Urothelium cell line (cell line): ENCODE results near the gene HS2ST1.
"Not testable (repeated sequence)": the region's sequence is repeated elsewhere in the genome, so short reads cannot be mapped to it uniquely, and the experiment has no call there.

Source experiments
- DNase-seq: peaks from one replicate; pipeline ENCODE4 v3.0.0; 2011; ENCODE audit warnings: low spot score, mixed read lengths
- FAIRE-seq: peaks from 2 replicates; lab custom pipeline; 2011; peaks lifted over from hg19 to GRCh38; lab: Jason Lieb, UNC

Gene HS2ST1

GRCh38 chr1:87000460-87000859 lies 86.0 kb downstream of the HS2ST1 start:
- FAIRE-seq (no peak), DNase-seq (no peak)

- FAIRE-seq (no peak), DNase-seq (no peak)
These were observed 90.4 kb downstream of the HS2ST1 start for GRCh38 chr1:87004857-87005256.

- no peak for FAIRE-seq
- no peak for DNase-seq
These were observed 92.9 kb downstream of the HS2ST1 start for GRCh38 chr1:87007323-87007722.

DNA sequence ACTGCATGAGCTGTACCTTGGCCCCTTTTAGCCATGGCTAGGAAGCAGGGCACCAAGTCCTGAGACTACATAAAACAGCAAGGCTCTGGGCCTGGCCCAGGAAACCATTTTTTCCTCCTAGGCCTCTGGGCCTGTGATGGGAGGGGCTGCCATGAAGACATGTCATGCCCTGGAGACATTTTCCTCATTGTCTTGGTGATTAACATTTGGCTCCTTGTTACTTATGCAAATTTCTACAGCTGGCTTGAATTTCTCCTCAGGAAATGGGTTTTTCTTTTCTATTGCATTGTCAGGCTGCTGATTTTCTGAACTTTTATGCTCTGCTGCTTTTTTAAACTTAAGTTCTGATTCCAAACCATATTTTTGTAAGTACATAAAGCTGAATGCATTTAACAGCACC lies 99.0 kb downstream of the HS2ST1 start:
- not testable (repeated sequence) for FAIRE-seq, DNase-seq

DNA sequence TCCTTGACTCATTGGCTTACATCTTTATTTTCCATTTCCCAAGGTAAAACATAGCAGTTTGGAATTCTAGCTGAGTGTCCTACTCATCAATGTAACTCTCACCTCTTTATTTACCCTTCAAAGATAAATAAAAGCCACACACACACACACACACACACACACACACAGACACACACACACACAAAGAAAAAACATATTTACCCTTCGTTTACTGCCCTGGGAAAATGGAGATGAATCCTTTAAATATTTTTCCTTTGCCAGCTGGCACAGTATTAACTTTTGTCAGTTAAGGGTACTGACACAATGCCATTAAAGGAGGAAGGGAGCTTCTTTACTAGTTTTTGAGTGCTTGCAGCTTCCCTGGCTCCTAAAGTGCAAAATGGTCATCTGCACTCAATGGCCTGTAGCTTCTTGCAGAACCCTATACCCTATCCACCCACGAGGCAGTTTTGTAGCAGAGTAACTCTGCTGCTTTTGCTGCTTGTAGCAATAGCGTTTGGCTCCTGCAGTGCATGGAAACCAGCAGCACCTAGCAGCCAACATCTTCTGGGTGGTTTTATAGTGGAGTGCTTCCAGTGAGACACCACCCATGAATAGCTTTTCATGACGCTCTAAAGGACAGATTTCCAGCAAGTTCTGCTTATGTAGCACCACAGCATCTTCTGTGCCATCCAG lies 103.7 kb downstream of the HS2ST1 start:
- FAIRE-seq: no peak
- DNase-seq: no peak

DNA sequence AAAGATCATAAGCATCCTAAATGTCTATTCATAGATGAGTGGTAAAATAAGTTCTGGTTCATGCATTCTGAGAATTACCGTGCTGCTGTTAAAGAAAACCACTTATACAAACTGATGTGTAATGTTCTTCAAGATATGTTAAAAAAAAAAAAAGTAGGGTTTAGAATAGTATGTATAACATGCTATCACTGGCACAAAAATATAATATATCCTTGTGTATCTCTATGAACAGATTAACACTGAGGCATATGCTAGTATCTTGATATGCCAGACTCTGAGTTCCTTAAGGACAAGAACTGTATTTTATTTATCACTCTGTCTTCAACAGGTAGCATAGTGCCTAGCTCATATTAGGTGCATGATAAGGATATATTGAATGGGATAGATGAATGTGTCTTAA lies 108.9 kb downstream of the HS2ST1 start:
- FAIRE-seq: no peak
- no peak for DNase-seq

- peak; percentile 20 for DNase-seq
These were observed 110.6 kb downstream of the HS2ST1 start for GRCh38 chr1:87024936-87025540.

DNA sequence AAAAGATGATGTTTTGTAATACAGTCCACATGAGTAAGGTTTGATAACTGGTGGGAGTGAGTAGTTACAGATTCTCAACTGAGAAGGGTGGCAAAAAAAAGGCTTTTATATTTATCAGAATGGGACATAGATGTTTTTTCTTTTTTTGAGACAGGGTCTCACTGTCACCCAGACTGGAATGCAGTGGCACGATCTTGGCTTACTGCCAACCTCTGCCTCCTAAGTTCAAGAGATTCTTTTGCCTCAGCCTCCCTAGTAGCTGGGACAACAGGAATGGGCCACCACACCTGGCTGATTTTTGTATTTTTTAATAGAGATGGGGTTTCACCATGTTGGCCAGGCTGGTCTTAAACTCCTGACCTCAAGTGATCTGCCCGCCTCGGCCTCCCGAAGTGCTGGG lies 113.1 kb downstream of the HS2ST1 start:
- not testable (repeated sequence) for FAIRE-seq, DNase-seq

More at GRCh38 chr1:87024936-87025540, 110.6 kb downstream of the HS2ST1 start:
- FAIRE-seq: no peak

DNA sequence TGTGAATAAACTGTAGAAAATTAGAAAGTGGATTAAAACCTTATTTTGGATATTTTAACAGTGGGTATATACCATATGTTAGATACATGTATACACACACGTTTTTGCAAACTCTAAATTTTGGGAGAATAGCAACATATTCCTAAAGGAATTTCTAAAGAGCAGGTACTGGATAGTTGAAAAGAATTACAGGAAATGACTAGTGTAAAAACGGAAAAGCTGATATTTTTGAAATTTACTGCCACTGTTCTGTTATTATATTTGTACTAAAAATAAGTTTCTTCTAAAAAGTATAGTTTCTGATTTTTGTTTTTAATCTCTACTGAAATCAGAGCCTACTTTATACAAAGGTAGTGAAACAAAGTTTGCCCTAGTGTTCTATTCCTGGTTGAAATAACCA lies 114.1 kb downstream of the HS2ST1 start:
- DNase-seq (no peak), FAIRE-seq (no peak)

DNA sequence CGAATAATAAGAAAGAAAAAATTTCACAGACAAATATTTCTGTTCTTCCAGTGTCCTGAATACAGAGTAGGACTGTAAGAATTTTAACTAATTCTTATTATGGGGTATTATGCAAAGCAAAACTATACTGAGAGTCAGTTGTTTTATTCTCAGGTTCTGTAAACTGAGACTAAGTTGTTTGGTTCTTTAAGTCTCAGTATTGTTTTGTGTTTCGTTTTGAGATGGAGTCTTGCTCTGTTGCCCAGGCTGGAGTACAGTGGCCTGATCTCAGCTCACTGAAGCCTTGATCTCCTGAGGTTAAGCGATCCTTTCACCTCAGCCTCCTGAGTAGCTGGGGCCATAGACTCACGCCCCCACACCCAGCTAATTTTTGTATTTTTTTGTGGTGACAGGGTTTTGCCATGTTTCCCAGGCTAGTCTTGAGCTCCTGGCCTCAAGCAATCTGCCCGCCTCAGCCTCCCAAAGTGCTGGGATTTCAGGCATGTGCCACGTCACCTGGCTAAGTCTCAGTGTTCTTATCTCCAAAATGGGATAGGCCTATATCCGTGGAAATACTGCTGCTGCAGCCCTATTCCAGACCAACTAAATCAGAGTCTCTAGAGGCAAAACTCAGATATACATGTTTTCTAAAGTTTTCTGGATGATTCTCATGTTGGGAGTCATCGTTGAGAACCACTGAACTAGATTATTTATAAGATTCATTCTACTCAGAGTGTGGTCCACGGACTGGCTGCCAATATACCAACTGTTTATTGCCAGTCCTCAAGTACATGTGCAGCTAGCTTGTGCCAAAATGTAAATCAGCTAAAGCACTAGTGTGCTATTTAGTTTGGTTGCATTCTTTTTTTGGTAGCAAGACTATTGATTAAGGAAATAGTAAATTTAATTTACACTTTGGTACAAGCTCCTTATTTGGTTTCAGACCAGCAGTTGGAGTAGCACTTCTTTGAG lies 116.6 kb downstream of the HS2ST1 start:
- DNase-seq (no peak), FAIRE-seq (no peak)

DNA sequence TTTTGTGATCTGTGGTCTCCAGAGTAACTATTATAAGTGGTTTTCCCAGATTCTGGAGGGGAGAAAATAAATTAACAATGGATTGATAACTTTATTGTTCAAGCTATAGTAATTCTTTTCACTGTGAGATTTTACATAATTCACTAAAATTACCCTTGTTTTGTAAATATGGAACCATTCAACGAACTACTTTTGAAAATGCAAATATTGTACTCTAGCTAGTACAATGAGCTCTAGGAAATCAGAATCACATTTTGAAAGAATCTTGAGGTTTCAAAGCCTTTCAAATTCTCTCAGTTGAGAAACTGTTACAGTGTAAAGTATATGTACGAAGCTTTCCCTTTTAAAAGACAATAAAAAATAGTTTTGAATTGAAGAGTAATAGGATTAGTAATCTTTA lies 119.9 kb downstream of the HS2ST1 start:
- FAIRE-seq (no peak), DNase-seq (no peak)

DNA sequence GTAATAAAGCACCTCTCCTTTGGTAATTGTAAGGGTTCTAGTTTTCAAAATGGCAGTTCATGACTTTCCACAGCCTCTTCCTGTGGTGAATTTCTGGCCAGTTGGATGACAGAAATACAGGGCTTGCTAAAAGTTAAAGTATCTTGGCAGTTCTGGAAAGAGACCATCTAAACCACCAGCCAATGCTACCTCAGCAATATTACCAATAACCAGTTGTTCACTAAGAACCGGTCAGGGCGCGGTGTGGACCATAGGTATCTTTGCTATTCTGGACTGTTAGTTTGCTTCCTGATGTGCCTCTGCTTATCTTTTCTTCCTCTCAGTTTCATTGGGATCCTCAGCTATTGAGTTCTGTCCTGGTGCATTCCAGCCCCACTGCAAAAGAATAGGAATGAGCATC lies 124.7 kb downstream of the HS2ST1 start:
- FAIRE-seq: no peak
- no peak for DNase-seq

DNA sequence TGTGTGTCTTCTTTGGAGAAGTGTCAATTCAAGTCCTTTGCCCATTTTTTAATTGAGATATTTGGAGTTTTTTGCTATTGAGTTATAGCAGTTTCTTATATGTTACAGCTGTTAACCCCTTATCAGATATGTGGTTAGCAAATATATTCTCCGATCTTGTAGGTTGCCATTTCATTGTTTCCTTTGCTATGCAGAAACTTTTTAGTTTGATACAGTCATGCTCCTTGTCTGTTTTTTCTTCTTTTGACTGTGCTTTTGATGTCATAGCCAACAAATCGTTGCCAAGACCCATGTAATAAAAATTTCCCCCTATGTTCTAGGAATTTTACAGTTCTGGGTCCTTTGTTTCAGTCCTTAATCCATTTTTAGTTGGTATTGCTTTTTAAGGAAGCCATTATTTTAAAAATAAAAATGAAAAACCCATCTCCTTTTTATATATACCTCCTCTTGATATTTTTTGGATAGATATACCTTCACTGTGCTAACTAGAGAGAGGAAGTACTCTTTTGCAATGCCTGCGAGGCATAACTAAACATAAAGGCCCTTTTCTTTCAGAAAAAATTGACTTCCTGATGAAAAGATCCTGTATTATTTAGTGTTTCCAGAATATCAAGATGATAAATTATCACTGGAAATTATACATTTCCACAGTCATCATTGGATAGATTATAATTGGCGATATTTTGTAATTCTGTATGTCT lies 127.8 kb downstream of the HS2ST1 start:
- no peak for FAIRE-seq
- DNase-seq: no peak

DNA sequence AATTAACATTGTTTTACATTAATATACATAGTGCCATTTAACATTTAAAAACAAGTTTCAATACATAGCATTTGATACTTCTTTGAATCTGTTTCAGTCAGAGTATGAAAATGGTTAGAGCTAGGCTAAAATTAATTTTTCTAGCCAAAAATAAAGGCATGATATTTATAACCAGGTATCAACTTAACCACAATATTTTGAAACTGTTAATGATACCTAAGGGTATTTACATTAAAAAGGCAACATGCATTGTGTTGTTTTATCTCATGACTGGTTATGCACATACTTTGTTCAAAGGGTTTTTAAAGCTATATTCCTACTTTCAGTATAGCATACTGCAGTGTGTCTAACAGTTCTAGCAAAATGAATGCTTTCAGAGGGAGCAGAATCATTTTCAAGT lies 130.0 kb downstream of the HS2ST1 start:
- no peak for FAIRE-seq
- DNase-seq: no peak

- FAIRE-seq (no peak), DNase-seq (no peak)
These were observed 130.4 kb downstream of the HS2ST1 start for GRCh38 chr1:87044840-87045239.

- DNase-seq: no peak
- FAIRE-seq: no peak
These were observed 131.4 kb downstream of the HS2ST1 start for GRCh38 chr1:87045761-87046304.

DNA sequence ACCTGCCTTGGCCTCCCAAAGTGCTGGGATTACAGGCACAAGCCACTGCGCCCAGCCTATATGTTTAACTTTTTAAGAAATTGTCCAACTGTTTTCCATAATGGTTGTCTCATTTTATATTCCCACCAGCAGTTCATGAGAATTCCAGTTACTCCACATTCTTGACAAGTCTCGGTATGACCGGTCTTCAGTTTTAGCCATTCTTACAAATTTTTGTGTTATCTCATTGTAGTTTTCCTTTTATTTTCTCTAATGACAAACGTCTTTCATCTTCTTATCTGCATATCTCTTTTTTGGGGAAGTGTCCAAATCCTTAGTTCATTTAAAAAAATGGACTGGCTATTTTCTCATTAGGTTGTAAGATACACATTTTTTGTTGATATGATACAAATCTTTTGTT lies 132.5 kb downstream of the HS2ST1 start:
- FAIRE-seq: no peak
- no peak for DNase-seq

GRCh38 chr1:87048237-87048636 lies 133.8 kb downstream of the HS2ST1 start:
- DNase-seq (no peak), FAIRE-seq (no peak)

GRCh38 chr1:87051965-87052364 lies 137.5 kb downstream of the HS2ST1 start:
- no peak for FAIRE-seq
- no peak for DNase-seq

DNA sequence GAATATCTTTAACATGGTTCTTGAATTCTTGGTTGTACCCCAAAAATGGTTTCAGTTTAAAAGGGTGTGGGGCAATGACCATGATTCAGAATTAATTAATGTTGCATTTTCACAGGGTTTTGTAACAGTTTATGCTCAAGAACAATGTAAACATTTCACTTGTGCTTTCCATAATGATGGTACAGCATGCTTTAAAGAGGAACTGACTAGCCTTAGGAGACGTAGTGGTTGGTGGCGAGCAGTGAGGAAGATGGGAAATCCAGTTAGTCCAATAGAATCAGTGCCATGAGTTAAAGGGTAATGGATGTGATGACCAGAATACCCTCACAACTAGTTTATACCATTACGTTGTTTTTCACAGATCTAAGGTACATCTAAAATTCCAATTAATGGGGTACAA lies 138.0 kb downstream of the HS2ST1 start:
- no peak for DNase-seq
- FAIRE-seq: no peak

- no peak for DNase-seq
- FAIRE-seq: no peak
These were observed 138.5 kb downstream of the HS2ST1 start for GRCh38 chr1:87052961-87053360.
